Measurements from ENCODE around the gene MED13. TPM values are rescaled to one million over a fixed set of nuclear protein-coding genes. Genes with fewer than 3 reads are reported as not detected.

Gene MED13
- total RNA-seq, 1 experiment from 2014 or later: 96.0 TPM

- intact Hi-C loops (cut with micrococcal nuclease): no loop called here
- Histone ChIP-seq H3K27ac (ENCODE audit: low read depth, low read length) (no peak overlapping the region), H3K36me3 (ENCODE audit: control insufficient read depth in 1 of 2, insufficient read depth in 2 of 2, low read length in 2 of 2) (no peaks in the 10 kb centered on the region), H3K4me3 (replicated peaks in 1 of 2; ENCODE audit: low read depth in 1 of 2, low read length in 2 of 2) (no peak overlapping the region), H3K4me1 (ENCODE audit: control insufficient read depth in 1 of 2, insufficient read depth in 2 of 2, low read length in 2 of 2) (peaks cover 7 to 20% of the 10 kb centered on the region in 2 experiments), H3K9me3 (ENCODE audit: control insufficient read depth in 1 of 2, insufficient read depth in 1 of 2, low read depth in 1 of 2, low read length in 2 of 2) (no peaks in the 10 kb centered on the region), H3K9me2 (ENCODE audit: insufficient read depth) (no peaks in the 10 kb centered on the region), H3K4me2 (ENCODE audit: low read length) (no peak overlapping the region), H3K79me2 (ENCODE audit: insufficient read depth, low read length) (no peaks in the 10 kb centered on the region), H3K9ac (ENCODE audit: low read length) (no peak overlapping the region), H2AFZ (ENCODE audit: low read depth, low read length, poor library complexity, severe bottlenecking) (no peak overlapping the region), H4K20me1 (ENCODE audit: insufficient read depth) (no peaks in the 10 kb centered on the region), H3K27me3 (ENCODE audit: insufficient read depth, low read length) (no peaks in the 10 kb centered on the region)
- RAD21 ChIA-PET (ENCODE audit: low non-redundant PET in 1 of 2, low total read pairs in 2 of 2, uncharacterized antibody in 2 of 2, unreplicated experiment in 2 of 2): interaction anchor here in 1 of 2 experiments (1.5 kb wide), 1 partner anchor 19 kb away, joined by 3 read pairs; no protein-coding TSS in a partner anchor
- ATAC-seq: no peak
- DNase-seq (ENCODE audit: low read depth, low spot score): no peak
- TF ChIP-seq ATF3 (IDR thresholded peaks at IDR 0.05): no peak
- no peak for TF ChIP-seq TCF7L2 (IDR thresholded peaks at IDR 0.05; ENCODE audit: borderline replicate concordance, extremely low read depth, insufficient read depth, insufficient read length)
- TF ChIP-seq MAX (IDR thresholded peaks at IDR 0.05): no peak
- no peak for TF ChIP-seq JUND (IDR thresholded peaks at IDR 0.05)
- no peak for TF ChIP-seq POLR2AphosphoS5 (IDR thresholded peaks at IDR 0.05; ENCODE audit: low read depth, low read length)
- no peak for TF ChIP-seq FOSL1 (IDR thresholded peaks at IDR 0.05; ENCODE audit: low read depth)
- no peak for TF ChIP-seq ZNF274 (IDR thresholded peaks at IDR 0.05; ENCODE audit: low read depth, low read length)
- TF ChIP-seq RAD21 (IDR thresholded peaks at IDR 0.05; ENCODE audit: low read depth): no peak
- POLR2A ChIA-PET: no interaction called here
- CTCF ChIA-PET: interaction anchor here (1.7 to 3.2 kb wide), 2 partner anchors 20 to 25 kb away, joined by 5 to 11 read pairs; no protein-coding TSS in a partner anchor
- BruUV-seq (replicated peaks): no TSS peak
These were observed 25.1 kb upstream of the MED13 start for GRCh38 chr17:62090021-62090824.

GRCh38 chr17:62089334-62089733 lies 24.3 kb upstream of the MED13 start:
- ChIA-PET POLR2A (no interaction called here), RAD21 (ENCODE audit: low non-redundant PET in 1 of 2, low total read pairs in 2 of 2, uncharacterized antibody in 2 of 2, unreplicated experiment in 2 of 2) (no interaction called here), CTCF (interaction anchor here (3.2 kb wide), 1 partner anchor 21 kb away, joined by 11 read pairs; no protein-coding TSS in a partner anchor)
- Histone ChIP-seq H3K4me2 (ENCODE audit: low read length) (no peak overlapping the region), H3K36me3 (ENCODE audit: control insufficient read depth in 1 of 2, insufficient read depth in 2 of 2, low read length in 2 of 2) (no peaks in the 10 kb centered on the region), H4K20me1 (ENCODE audit: insufficient read depth) (no peaks in the 10 kb centered on the region), H3K4me3 (replicated peaks in 1 of 2; ENCODE audit: low read depth in 1 of 2, low read length in 2 of 2) (no peak overlapping the region), H2AFZ (ENCODE audit: low read depth, low read length, poor library complexity, severe bottlenecking) (no peak overlapping the region), H3K9me3 (ENCODE audit: control insufficient read depth in 1 of 2, insufficient read depth in 1 of 2, low read depth in 1 of 2, low read length in 2 of 2) (no peaks in the 10 kb centered on the region), H3K9me2 (ENCODE audit: insufficient read depth) (no peaks in the 10 kb centered on the region), H3K4me1 (ENCODE audit: control insufficient read depth in 1 of 2, insufficient read depth in 2 of 2, low read length in 2 of 2) (peaks cover 7 to 18% of the 10 kb centered on the region in 2 experiments), H3K27me3 (ENCODE audit: insufficient read depth, low read length) (no peaks in the 10 kb centered on the region), H3K9ac (ENCODE audit: low read length) (no peak overlapping the region), H3K79me2 (ENCODE audit: insufficient read depth, low read length) (no peaks in the 10 kb centered on the region), H3K27ac (ENCODE audit: low read depth, low read length) (no peak overlapping the region)
- TF ChIP-seq ELF1 (IDR thresholded peaks at IDR 0.05; ENCODE audit: borderline replicate concordance, low read depth): no peak
- no peak for DNase-seq (ENCODE audit: low read depth, low spot score)
- intact Hi-C loops (cut with micrococcal nuclease): no loop called here
- no peak for ATAC-seq
- BruUV-seq (replicated peaks): no TSS peak

Measured in HCT116 (cell line).